GM18502 (cell line): Measurements from ENCODE around the gene SLC20A1.

Experiments
- ATAC-seq: cut with Tn5 transposase; IDR thresholded peaks from one replicate; pipeline ENCODE4 v1.9.1; 2021; ENCODE audit warnings: mild to moderate bottlenecking; ENCODE audit not compliant: unreplicated experiment, poor library complexity

The SLC20A1 gene

DNA sequence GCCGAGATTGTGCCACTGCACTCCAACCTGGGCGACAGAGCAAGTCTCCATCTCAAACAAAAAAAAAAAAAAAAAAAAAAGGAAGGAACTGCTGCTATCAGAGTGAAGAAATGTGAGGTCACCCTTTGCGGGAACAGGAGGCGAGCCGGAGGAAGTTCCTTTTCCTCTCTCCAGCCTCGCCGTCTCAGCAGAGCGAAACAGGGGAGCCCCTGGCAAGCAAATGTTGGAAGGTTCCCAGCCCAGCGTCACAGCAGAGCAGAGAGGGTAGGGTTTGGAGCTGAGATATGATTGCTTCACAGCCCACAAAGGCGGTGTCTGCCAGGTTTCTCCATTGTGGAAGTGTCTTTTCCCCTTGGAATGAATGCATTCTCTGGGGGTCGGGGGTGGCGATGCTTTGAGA, 28.5 kb downstream of the SLC20A1 start:
- ATAC-seq = no peak

DNA sequence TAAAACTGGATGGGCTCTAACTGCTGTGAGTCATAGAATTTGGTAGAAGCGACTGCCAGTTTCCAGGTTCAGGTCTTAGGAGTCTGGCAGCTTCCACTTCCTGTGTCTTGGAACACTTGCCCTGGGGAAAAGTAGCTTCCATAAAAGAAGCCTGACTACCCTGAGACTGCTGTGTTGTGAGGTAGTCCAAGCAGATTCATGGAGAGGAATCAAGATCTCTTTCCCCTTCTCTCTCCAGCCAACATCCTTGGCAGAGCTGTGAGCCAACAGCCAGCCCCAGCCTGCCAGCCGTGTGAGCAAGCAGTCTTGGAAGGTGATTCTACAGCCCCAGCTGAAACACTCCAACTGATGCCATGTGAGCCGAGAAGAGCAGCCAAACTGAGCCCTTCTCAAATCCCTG, 33.7 kb downstream of the SLC20A1 start:
- ATAC-seq = no peak

DNA sequence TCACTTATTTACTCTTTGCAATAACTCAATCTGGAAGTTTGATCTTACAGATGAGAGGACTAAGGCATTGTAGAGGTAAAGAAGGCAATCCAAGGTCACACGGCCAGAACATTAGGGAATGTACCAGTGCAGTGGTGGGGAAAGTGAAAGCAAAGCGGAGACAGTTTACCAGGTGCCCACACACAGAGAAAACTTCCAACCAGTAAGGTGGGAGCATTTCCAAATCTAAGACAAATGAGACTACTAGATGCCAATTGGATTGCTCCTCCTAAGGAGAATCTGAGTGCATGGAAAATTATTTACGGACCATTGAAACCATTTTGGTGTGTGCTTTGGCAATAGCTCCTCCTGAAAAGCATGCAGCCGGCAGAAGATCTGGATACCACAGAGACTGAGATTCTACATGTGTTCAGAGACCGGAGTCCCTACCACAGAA, 34.9 kb downstream of the SLC20A1 start:
- no peak for ATAC-seq

- ATAC-seq = no peak
Observed at GRCh38 chr2:112682101-112682500, 36.4 kb downstream of the SLC20A1 start.

GRCh38 chr2:112683550-112684414, 38.0 kb downstream of the SLC20A1 start:
- ATAC-seq = no peak

DNA sequence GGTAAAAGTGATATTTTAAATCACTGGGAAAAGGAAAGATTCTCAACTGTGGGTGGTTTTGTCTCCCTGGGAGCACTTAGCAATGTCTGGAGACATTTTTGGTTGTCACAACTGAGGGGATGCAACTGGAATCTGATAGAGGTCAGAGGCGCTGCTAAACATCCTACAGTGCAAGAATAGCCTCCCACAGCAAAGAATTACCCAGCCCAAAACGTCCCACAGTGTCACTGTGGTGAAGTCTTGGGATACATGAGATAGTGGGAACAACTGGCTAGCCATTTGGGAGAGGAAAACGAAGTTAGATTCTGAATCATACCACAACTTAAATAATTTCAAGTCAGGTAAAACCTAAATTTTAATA, 38.7 kb downstream of the SLC20A1 start:
- ATAC-seq = no peak

GRCh38 chr2:112685271-112685884, 39.6 kb downstream of the SLC20A1 start:
- no peak for ATAC-seq

- no peak for ATAC-seq
Observed at GRCh38 chr2:112686348-112687217, 40.8 kb downstream of the SLC20A1 start.

- ATAC-seq = no peak
Observed at GRCh38 chr2:112687522-112687921, 41.8 kb downstream of the SLC20A1 start.

DNA sequence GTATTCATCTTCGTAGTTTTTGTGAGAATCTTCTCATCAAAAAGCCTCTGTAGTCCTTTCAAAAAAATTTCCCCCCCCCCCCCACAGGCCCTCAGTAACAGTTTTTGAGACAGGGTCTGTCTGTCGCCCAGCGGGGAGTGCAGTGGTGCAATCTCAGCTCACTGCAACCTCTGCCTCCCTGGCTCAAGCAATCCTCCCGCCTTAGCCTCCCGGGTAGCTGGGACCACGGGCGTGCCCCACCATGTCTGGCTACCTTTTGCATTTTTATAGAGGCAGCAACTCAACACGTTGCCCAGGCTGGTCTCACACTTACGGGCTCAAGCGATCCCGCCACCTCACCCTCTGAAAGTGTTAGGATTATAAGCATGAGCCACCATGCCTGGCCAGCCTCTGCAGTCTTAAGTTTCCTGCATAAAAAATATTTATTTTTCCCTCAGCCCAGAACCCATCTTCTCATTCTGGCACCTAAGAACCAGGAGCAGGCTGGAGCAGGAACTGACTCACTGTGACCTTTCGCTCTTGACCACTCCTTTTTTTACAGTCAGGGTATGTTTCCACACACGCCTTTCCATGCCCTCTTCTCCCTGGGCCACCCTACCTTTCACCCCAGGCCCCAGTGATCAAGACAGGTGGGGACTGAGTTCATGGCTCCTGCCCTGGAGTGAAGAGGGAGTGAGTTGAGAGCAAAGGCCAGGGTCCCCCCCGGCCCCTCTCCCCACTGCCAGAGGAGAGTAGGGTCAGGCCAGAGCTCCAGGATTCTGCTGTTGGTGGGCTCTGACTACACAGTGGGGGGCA, 42.5 kb downstream of the SLC20A1 start:
- ATAC-seq = no peak

GRCh38 chr2:112690853-112691401, 45.2 kb downstream of the SLC20A1 start:
- peak; percentile 56 for ATAC-seq

GRCh38 chr2:112691881-112692281, 46.1 kb downstream of the SLC20A1 start:
- no peak for ATAC-seq

DNA sequence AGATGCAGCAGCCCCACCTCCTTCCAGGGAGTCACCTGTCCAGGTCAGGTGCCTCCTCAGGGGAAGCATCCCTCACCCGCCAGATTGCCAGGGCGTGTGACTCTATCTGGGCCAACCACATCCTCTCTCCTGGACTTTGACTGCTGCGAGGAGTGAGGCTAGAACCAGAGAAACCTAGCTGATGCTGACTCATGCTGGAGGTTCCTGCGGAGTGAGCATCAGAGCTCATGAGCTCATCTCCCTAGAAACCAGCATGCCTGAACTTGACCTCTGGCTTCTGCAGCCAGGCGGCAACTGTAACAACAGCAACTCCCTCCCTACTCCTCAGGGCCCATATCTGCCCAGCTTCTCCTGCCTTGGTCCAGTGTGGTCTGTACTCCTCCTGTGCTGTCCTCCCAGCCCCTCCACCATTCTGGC, 46.8 kb downstream of the SLC20A1 start:
- peak; percentile 84 for ATAC-seq

DNA sequence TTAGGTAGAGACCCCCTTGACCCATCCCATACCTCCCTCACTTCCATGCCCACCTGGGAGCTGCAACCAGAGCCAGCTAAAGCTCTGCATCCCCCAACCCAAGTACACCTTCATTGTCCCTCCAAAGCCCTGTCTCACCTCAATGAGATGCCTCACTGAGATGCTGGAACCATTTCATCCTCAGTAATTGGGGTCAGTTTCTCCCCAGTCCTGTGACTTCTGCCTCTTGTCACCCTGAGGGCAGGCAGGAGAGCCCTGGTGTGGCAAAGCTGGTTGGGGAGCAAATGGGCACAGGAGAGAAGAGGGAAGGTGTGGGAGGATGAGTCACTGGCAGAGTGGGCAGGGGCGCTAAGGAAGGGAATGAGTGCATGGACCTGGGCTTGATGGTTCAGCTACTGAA, 47.2 kb downstream of the SLC20A1 start:
- ATAC-seq = no peak

DNA sequence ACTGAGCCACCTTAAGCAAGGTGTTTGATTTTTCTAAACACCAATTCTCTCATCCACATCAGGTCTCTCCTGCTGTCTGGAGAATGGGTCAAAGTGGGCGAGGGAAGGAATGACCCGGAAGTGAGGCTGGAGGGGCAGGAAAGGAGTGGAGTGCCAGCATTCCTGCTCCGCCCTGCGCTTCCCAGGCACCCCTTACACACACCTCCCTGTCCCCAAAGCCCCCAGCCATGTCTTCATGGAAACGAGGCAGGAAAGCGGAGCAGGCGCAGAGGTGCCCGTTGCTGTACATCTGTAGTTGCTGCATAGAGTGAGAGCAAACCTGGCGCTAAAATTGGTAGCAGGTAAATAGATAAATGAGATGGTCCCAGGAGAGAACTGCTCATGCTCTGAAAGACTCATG, 47.9 kb downstream of the SLC20A1 start:
- ATAC-seq = no peak

- ATAC-seq = no peak
Observed at GRCh38 chr2:112694182-112694581, 48.4 kb downstream of the SLC20A1 start.

GRCh38 chr2:112698834-112699515, 53.2 kb downstream of the SLC20A1 start:
- ATAC-seq = no peak

DNA sequence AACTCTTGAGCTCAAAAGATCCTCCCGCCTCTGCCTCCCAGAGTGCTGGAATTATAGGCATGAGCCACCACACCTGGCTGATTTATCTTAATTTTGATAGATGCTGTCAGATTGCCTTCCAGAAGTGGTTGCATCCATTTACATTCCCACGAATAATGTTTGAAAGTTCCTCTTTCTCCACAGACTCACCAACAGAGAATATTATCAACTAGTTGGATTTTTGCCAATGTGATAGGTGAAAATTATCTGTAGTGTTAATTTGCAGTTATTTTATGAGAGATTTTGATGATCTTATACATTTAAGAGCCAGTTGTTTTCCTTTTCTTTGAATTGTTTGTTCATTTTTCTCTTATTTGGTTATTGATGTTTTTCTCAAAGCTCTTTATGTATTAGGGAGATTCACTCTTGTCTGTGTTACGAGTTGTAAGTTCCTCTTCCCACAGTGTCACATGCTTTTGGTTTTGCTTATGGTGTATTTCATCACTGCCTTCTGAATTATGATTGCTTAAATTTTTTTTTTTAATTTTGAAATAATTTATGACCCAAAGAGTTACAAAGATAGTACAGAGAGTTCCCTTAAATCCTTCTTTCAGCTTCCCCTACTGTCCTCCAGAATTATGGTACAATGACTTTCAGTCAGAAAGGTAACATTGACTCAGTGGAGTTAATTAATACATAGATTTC, 54.4 kb downstream of the SLC20A1 start:
- ATAC-seq = no peak

GRCh38 chr2:112701052-112701451, 55.3 kb downstream of the SLC20A1 start:
- ATAC-seq = no peak
